HepG2 (cell line): Measurements from ENCODE around the gene CUTC. TPM values are rescaled to one million over a fixed set of nuclear protein-coding genes. Genes with fewer than 3 reads are reported as not detected.

Experiments
- CBX1 ChIP-seq: IDR thresholded peaks from one replicate; pipeline ENCODE4 v1.6.1; 2016; ENCODE audit warnings: antibody characterized with exemption, low read depth
- GLI4 ChIP-seq: sonication (generic); formaldehyde crosslinking; IDR thresholded peaks from 2 replicates; pipeline ENCODE4 v1.5.1; 2020; ENCODE audit warnings: missing genetic modification reagents, mild to moderate bottlenecking, moderate library complexity, borderline replicate concordance
- GPN1 ChIP-seq: sonication (generic); formaldehyde crosslinking; IDR thresholded peaks from 2 replicates; pipeline ENCODE4 v1.5.1; 2020; ENCODE audit warnings: missing genetic modification reagents, borderline replicate concordance
- HDAC1 ChIP-seq: sonication (generic); formaldehyde crosslinking; IDR thresholded peaks from 2 replicates; pipeline ENCODE4 v1.5.1; 2020; ENCODE audit warnings: mild to moderate bottlenecking, missing genetic modification reagents
- HMG20B ChIP-seq: conservative IDR thresholded peaks from 2 replicates; pipeline ENCODE4 v1.6.1; 2016; ENCODE audit warnings: missing genetic modification reagents, missing compliant biosample characterization
- HNF4A ChIP-seq: sonication (generic); formaldehyde crosslinking; IDR thresholded peaks from 2 replicates; pipeline ENCODE4 v1.4.0; 2020; ENCODE audit warnings: missing genetic modification reagents
- KLF9 ChIP-seq: IDR thresholded peaks from 2 replicates; pipeline ENCODE4 v1.6.1; 2016; ENCODE audit warnings: low read depth
- REPIN1 ChIP-seq: sonication (generic); formaldehyde crosslinking; IDR thresholded peaks from 2 replicates; pipeline ENCODE4 v1.8.0; 2022; ENCODE audit warnings: missing genetic modification reagents, low read depth, mild to moderate bottlenecking, borderline replicate concordance
- SOX6 ChIP-seq, 2 experiments: fragments of 450-650 bp in 1 of 2; sonication (generic) in 1 of 2; formaldehyde crosslinking in 1 of 2; IDR thresholded peaks; 2 replicates each; pipeline versions ENCODE4 v1.4.0 to v1.6.1; 2017 to 2020; ENCODE audit warnings: antibody characterized with exemption in 1 of 2, mild to moderate bottlenecking in 1 of 2, missing genetic modification reagents in 1 of 2
- STAG1 ChIP-seq: sonication (generic); formaldehyde crosslinking; IDR thresholded peaks from 2 replicates; pipeline ENCODE4 v1.4.0; 2020; ENCODE audit warnings: missing genetic modification reagents
- ZFP36 ChIP-seq: fragments of 150-350 bp; IDR thresholded peaks from 2 replicates; pipeline ENCODE4 v1.6.1; 2018; ENCODE audit warnings: borderline replicate concordance, low read length, low read depth; ENCODE audit not compliant: partially characterized antibody
- ZKSCAN8 ChIP-seq: IDR thresholded peaks from 2 replicates; pipeline ENCODE4 v1.6.1; 2016; ENCODE audit warnings: borderline replicate concordance, missing genetic modification reagents, missing compliant biosample characterization
- ZNF224 ChIP-seq: sonication (generic); formaldehyde crosslinking; IDR thresholded peaks from 2 replicates; pipeline ENCODE4 v1.5.0; 2020; ENCODE audit warnings: mild to moderate bottlenecking, missing genetic modification reagents
- ZNF232 ChIP-seq: sonication (generic); formaldehyde crosslinking; IDR thresholded peaks from 2 replicates; pipeline ENCODE4 v1.4.0; 2020; ENCODE audit warnings: missing genetic modification reagents, borderline replicate concordance
- ZNF274 ChIP-seq: sonication (generic); formaldehyde crosslinking; IDR thresholded peaks from 2 replicates; pipeline ENCODE4 v1.5.1; 2020; ENCODE audit warnings: mild to moderate bottlenecking, missing genetic modification reagents
- ZNF350 ChIP-seq: sonication (generic); formaldehyde crosslinking; IDR thresholded peaks from 2 replicates; pipeline ENCODE4 v1.4.0; 2020; ENCODE audit warnings: mild to moderate bottlenecking, low read depth, missing genetic modification reagents, borderline replicate concordance
- ZNF496 ChIP-seq: sonication (generic); formaldehyde crosslinking; IDR thresholded peaks from 2 replicates; pipeline ENCODE4 v1.8.1; 2023; ENCODE audit warnings: mild to moderate bottlenecking, moderate library complexity, missing genetic modification reagents; ENCODE audit not compliant: insufficient replicate concordance
- ZNF782 ChIP-seq: sonication (generic); formaldehyde crosslinking; IDR thresholded peaks from 2 replicates; pipeline ENCODE4 v1.4.0; 2020; ENCODE audit warnings: missing genetic modification reagents, mild to moderate bottlenecking, borderline replicate concordance
- ZNF790 ChIP-seq: sonication (generic); formaldehyde crosslinking; IDR thresholded peaks from 2 replicates; pipeline ENCODE4 v1.8.0; 2022; ENCODE audit warnings: missing genetic modification reagents, mild to moderate bottlenecking, borderline replicate concordance
- ZSCAN25 ChIP-seq: sonication (generic); formaldehyde crosslinking; IDR thresholded peaks from 2 replicates; pipeline ENCODE4 v1.8.0; 2022; ENCODE audit warnings: mild to moderate bottlenecking, missing genetic modification reagents
- polyA plus RNA-seq, 8 experiments: library from polyadenylated mRNA; depleted of rRNA in 3 of 8; stranded (reverse) in 7 of 8; unstranded in 1 of 8; fragments of >200 nt; fragmentation: Illumina TruSeq in 4 of 8; extraction: Trizol in 4 of 8; gene quantifications; 2 replicates each; pipeline versions ENCODE4 v1.2.1 to v1.2.3, GENCODE V29; 2011 to 2016; ENCODE audit warnings: low read depth in 4 of 8, missing spikeins in 1 of 8, mixed read lengths in 1 of 8; ENCODE audit not compliant: insufficient read depth in 1 of 8
- total RNA-seq, 5 experiments: library from RNA; depleted of rRNA; stranded (reverse); fragments of >200 nt; fragmentation: Illumina TruSeq; extraction: Trizol; gene quantifications; 2 replicates each; pipeline ENCODE4 v1.2.3, GENCODE V29; 2016; ENCODE audit warnings: low read depth in 1 of 5
- TF ChIP-seq, protein P1 (sequence below): sonication (generic); formaldehyde crosslinking; IDR thresholded peaks from 2 replicates; pipeline ENCODE4 v1.4.0; 2020; ENCODE audit warnings: missing genetic modification reagents, mild to moderate bottlenecking, borderline replicate concordance
- TF ChIP-seq, protein P2 (sequence below): IDR thresholded peaks from 2 replicates; pipeline ENCODE4 v1.6.1; 2012; ENCODE audit warnings: low read length, improper control_type of control experiment
- TF ChIP-seq, protein P3 (sequence below): IDR thresholded peaks from 2 replicates; pipeline ENCODE4 v1.6.1; 2012; ENCODE audit warnings: inconsistent platforms

CUTC gene
- total and polyA plus RNA-seq, 2 of the 13 experiments (the other 11 are each of a cell fraction or from before 2014, with no cell fraction given) = 22.3 to 25.8 TPM

DNA sequence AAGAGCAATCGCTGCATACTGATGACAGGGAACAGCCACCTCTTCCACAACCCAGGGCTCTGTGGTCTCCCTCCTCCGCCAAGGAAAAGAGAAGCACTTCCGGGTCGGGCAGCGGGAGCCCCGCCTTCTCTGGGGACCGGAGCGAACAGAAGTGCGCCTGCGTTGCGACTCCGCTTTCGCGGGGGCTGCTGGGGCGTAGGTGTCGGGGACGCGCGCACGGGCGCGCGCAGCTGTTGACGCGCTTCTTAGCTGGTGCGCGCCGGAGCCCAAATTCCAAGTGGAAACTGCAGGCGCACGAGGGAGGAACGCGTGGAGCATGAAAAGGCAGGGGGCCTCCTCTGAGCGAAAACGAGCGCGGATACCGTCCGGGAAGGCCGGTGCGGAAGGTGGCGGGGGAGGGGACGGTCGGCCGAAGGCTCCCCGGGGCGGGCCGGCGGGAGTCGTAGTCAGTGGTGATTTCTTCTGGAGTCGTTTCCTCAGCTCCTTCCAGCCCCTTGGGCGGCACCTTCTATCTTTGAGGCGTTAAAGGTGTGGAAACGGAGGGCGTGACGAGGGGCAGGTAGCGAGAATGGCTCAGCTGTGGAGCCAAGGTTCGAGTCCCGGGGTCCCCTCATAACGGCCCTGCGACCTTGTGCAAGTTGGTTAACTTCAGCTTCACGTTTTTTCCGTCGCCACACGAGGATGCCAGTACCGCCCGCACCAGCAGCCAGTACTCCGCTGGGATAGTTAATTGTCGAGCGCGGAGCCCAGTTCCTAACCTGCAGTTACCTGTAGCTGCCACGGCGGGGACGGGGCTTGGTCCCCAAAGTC lies at the start of gene CUTC, which contains the start of gene COX15 (continued):
- TF ChIP-seq, protein P1, sequence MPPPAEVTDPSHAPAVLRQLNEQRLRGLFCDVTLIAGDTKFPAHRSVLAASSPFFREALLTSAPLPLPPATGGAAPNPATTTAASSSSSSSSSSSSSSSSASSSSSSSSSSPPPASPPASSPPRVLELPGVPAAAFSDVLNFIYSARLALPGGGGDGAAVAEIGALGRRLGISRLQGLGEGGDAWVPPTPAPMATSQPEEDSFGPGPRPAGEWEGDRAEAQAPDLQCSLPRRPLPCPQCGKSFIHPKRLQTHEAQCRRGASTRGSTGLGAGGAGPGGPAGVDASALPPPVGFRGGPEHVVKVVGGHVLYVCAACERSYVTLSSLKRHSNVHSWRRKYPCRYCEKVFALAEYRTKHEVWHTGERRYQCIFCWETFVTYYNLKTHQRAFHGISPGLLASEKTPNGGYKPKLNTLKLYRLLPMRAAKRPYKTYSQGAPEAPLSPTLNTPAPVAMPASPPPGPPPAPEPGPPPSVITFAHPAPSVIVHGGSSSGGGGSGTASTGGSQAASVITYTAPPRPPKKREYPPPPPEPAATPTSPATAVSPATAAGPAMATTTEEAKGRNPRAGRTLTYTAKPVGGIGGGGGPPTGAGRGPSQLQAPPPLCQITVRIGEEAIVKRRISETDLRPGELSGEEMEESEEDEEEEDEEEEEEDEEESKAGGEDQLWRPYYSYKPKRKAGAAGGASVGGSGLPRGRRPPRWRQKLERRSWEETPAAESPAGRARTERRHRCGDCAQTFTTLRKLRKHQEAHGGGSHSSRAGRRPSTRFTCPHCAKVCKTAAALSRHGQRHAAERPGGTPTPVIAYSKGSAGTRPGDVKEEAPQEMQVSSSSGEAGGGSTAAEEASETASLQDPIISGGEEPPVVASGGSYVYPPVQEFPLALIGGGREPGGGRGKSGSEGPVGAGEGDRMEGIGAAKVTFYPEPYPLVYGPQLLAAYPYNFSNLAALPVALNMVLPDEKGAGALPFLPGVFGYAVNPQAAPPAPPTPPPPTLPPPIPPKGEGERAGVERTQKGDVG (CRISPR knock-in tag) = no peak
- TF ChIP-seq ZNF782 (peak; percentile 88), REPIN1 (CRISPR knock-in tag) (0 out of 2 replicates have a peak, but pooled peaks have one; percentile 37), ZSCAN25 (no peak; the same call in 1 of the 2 replicates), HMG20B (CRISPR knock-in tag) (no peak), ZFP36 (no peak), ZNF224 (CRISPR knock-in tag) (peak; percentile 18; the same call in 1 of the 2 replicates), HNF4A (CRISPR knock-in tag) (peak; percentile 40), SOX6 (IDR thresholded peaks at IDR 0.05) (no peak), SOX6 (CRISPR knock-in tag; IDR thresholded peaks at IDR 0.05) (peak; percentile 61; the same call in 1 of the 2 replicates), STAG1 (CRISPR knock-in tag) (peak; percentile 80), GPN1 (no peak), CBX1 (no peak), ZNF790 (peak; percentile 91), ZNF350 (CRISPR knock-in tag) (peak; percentile 66; the same call in 1 of the 2 replicates), KLF9 (CRISPR knock-in tag) (no peak), ZNF274 (CRISPR knock-in tag) (peak; percentile 78; the same call in 1 of the 2 replicates), ZNF496 (CRISPR knock-in tag) (no peak), GLI4 (CRISPR knock-in tag) (0 out of 2 replicates have a peak, but pooled peaks have one; percentile 30), HDAC1 (CRISPR knock-in tag) (peak; percentile 91; the same call in 1 of the 2 replicates), ZNF232 (CRISPR knock-in tag) (no peak), ZKSCAN8 (CRISPR knock-in tag) (no peak)
- TF ChIP-seq, protein P2, sequence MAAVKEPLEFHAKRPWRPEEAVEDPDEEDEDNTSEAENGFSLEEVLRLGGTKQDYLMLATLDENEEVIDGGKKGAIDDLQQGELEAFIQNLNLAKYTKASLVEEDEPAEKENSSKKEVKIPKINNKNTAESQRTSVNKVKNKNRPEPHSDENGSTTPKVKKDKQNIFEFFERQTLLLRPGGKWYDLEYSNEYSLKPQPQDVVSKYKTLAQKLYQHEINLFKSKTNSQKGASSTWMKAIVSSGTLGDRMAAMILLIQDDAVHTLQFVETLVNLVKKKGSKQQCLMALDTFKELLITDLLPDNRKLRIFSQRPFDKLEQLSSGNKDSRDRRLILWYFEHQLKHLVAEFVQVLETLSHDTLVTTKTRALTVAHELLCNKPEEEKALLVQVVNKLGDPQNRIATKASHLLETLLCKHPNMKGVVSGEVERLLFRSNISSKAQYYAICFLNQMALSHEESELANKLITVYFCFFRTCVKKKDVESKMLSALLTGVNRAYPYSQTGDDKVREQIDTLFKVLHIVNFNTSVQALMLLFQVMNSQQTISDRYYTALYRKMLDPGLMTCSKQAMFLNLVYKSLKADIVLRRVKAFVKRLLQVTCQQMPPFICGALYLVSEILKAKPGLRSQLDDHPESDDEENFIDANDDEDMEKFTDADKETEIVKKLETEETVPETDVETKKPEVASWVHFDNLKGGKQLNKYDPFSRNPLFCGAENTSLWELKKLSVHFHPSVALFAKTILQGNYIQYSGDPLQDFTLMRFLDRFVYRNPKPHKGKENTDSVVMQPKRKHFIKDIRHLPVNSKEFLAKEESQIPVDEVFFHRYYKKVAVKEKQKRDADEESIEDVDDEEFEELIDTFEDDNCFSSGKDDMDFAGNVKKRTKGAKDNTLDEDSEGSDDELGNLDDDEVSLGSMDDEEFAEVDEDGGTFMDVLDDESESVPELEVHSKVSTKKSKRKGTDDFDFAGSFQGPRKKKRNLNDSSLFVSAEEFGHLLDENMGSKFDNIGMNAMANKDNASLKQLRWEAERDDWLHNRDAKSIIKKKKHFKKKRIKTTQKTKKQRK = no peak
- TF ChIP-seq, protein P3, sequence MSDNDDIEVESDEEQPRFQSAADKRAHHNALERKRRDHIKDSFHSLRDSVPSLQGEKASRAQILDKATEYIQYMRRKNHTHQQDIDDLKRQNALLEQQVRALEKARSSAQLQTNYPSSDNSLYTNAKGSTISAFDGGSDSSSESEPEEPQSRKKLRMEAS = peak; percentile 91
